ENCODE data around the gene UMODL1.

DNA sequence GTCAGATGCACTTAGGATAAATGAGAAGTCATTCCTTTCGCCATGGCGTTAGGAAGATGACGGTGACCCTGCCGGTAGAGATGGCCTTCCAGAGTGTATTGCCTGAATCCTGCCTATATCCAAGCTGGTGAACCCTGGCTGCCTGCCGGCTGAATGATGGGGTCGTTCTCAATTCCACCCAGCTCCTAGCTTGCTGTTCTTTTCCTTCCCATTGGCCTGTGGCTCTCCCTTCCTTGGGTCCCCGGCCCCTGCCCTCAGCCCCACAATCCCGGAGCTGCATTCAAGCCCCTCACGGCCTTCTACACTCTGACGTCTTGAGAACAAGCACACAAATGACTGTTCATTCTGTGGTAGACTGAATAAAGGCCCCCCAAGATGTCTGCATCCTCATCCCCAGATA, 32.7 kb upstream of the UMODL1 start:
- TF ChIP-seq POLR2AphosphoS5 (IDR thresholded peaks at IDR 0.05; ENCODE audit: low read depth, low read length), result no peak
- TF ChIP-seq TAF1 (IDR thresholded peaks at IDR 0.05; ENCODE audit: low read depth, low read length), result no peak
- TF ChIP-seq POLR2A (IDR thresholded peaks at IDR 0.05; ENCODE audit: low read depth, low read length), result no peak
- TF ChIP-seq SPI1 (IDR thresholded peaks at IDR 0.05; ENCODE audit: low read depth, low read length), result no peak
- no peak for TF ChIP-seq POU2F2 (IDR thresholded peaks at IDR 0.05; ENCODE audit: low read depth, low read length)
- no peak for TF ChIP-seq PAX5 (IDR thresholded peaks at IDR 0.05; ENCODE audit: insufficient read depth, low read length, severe bottlenecking)
